Stimulated activated naive CD4-positive, alpha-beta T cell (primary cell): ENCODE results near the gene HLA-DMB.
"Not testable (repeated sequence)": the region's sequence is repeated elsewhere in the genome, so short reads cannot be mapped to it uniquely, and the experiment has no call there.

Source experiments
- DNase-seq, 6 experiments: peaks; one replicate each; lab custom pipeline; 2025; lab: John Stamatoyannopoulos, UW

HLA-DMB gene

GRCh38 chr6:32950010-32950409 is 9.2 kb upstream of the HLA-DMB start:
- DNase-seq: no peak

GRCh38 chr6:32949113-32949512 is 8.3 kb upstream of the HLA-DMB start:
- no peak for DNase-seq

GRCh38 chr6:32947552-32948465 is 7.0 kb upstream of the HLA-DMB start:
- peak in 4 of 6 experiments; percentile 19 to 44 (median 26) for DNase-seq

- DNase-seq: no peak
These were observed 6.1 kb upstream of the HLA-DMB start for GRCh38 chr6:32946893-32947292.

GRCh38 chr6:32945953-32946352 is 5.1 kb upstream of the HLA-DMB start:
- no peak for DNase-seq

GRCh38 chr6:32945108-32945760 is 4.4 kb upstream of the HLA-DMB start:
- peak in 1 of 6 experiments; percentile 7 for DNase-seq

GRCh38 chr6:32943864-32944649 is 3.2 kb upstream of the HLA-DMB start:
- DNase-seq: peak in 4 of 6 experiments; percentile 2 to 57 (median 32)

- DNase-seq: not testable (repeated sequence)
These were observed 1.8 kb upstream of the HLA-DMB start for GRCh38 chr6:32942555-32943123.

- peak in 4 of 6 experiments; percentile 42 to 73 (median 58) for DNase-seq
These were observed 463 bp upstream of the HLA-DMB start for GRCh38 chr6:32941214-32941768.

- no peak for DNase-seq
These were observed 2.3 kb downstream of the HLA-DMB start for GRCh38 chr6:32938494-32938893.

GRCh38 chr6:32937230-32937633 is 3.6 kb downstream of the HLA-DMB start:
- DNase-seq: no peak

GRCh38 chr6:32936239-32937152 is 4.3 kb downstream of the HLA-DMB start:
- DNase-seq: no peak

- no peak for DNase-seq
These were observed 5.1 kb downstream of the HLA-DMB start for GRCh38 chr6:32935551-32936238.

GRCh38 chr6:32933661-32934085 is 7.2 kb downstream of the HLA-DMB start:
- DNase-seq: peak; percentile 19 to 77 (median 68)

- DNase-seq: no peak
These were observed 8.5 kb downstream of the HLA-DMB start for GRCh38 chr6:32932132-32932868.

GRCh38 chr6:32931211-32931610 is 9.6 kb downstream of the HLA-DMB start:
- DNase-seq: no peak

GRCh38 chr6:32922083-32922482 is 18.7 kb downstream of the HLA-DMB start:
- no peak for DNase-seq

- no peak for DNase-seq
These were observed 20.1 kb downstream of the HLA-DMB start for GRCh38 chr6:32920715-32921114.

GRCh38 chr6:32912951-32913350 is 27.9 kb downstream of the HLA-DMB start:
- no peak for DNase-seq
